ENCODE data around the gene ACE.

The ACE gene

GRCh38 chr17:63517825-63518534 is 41.1 kb downstream of the ACE start:
- DNase-seq: no peak

- no peak for DNase-seq
These were observed 42.4 kb downstream of the ACE start for GRCh38 chr17:63519116-63519881.

GRCh38 chr17:63519972-63520882 is 43.4 kb downstream of the ACE start:
- DNase-seq: no peak

GRCh38 chr17:63523253-63523855 is 46.5 kb downstream of the ACE start, which contains the start of gene KCNH6:
Gene KCNH6, plus strand, starts transcription at chr17:63523358. Its CDS starts 56 bp downstream, at chr17:63523414.
- no peak for DNase-seq

GRCh38 chr17:63524051-63524450 is 47.2 kb downstream of the ACE start:
- no peak for DNase-seq

- DNase-seq: no peak
These were observed 48.5 kb downstream of the ACE start for GRCh38 chr17:63525190-63525946.

GRCh38 chr17:63526861-63527260 is 50.0 kb downstream of the ACE start:
- no peak for DNase-seq

- no peak for DNase-seq
These were observed 51.3 kb downstream of the ACE start for GRCh38 chr17:63528183-63528582.

GRCh38 chr17:63529711-63530556 is 53.1 kb downstream of the ACE start:
- DNase-seq: no peak

- DNase-seq: no peak
These were observed 53.7 kb downstream of the ACE start for GRCh38 chr17:63530557-63531021.

GRCh38 chr17:63531022-63531965 is 54.4 kb downstream of the ACE start:
- no peak for DNase-seq

- no peak for DNase-seq
These were observed 56.7 kb downstream of the ACE start for GRCh38 chr17:63533433-63534077.

- no peak for DNase-seq
These were observed 57.3 kb downstream of the ACE start for GRCh38 chr17:63534078-63534570.

- no peak for DNase-seq
These were observed 58.1 kb downstream of the ACE start for GRCh38 chr17:63534816-63535455.

GRCh38 chr17:63535640-63536039 is 58.8 kb downstream of the ACE start:
- no peak for DNase-seq

- no peak for DNase-seq
These were observed 60.1 kb downstream of the ACE start for GRCh38 chr17:63537001-63537400.

GRCh38 chr17:63537991-63538692 is 61.3 kb downstream of the ACE start:
- DNase-seq: no peak
